H9 (cell line): Measurements from ENCODE around the gene AGGF1. TPM values are rescaled to one million over a fixed set of nuclear protein-coding genes. Genes with fewer than 3 reads are reported as not detected.

Experiments
- DNase-seq: peaks from one replicate; pipeline ENCODE4 v3.0.0-alpha.2; 2017
- H2AFZ ChIP-seq: one replicate; pipeline ENCODE4 v1.6.1; 2013; ENCODE audit warnings: mild to moderate bottlenecking, low read length, control low read depth, moderate library complexity
- H2AK5ac ChIP-seq: 2 replicates; pipeline ENCODE4 v1.6.1; 2013; ENCODE audit warnings: low read length, control low read depth, mixed read lengths; ENCODE audit not compliant: insufficient read length
- H2BK120ac ChIP-seq: one replicate; pipeline ENCODE4 v1.6.1; 2013; ENCODE audit warnings: low read depth, mild to moderate bottlenecking, low read length, control low read depth, inconsistent platforms; ENCODE audit not compliant: poor library complexity, severe bottlenecking
- H2BK12ac ChIP-seq: 2 replicates; pipeline ENCODE4 v1.6.1; 2013; ENCODE audit warnings: low read length, control low read depth, mixed read lengths, low read depth; ENCODE audit not compliant: insufficient read length
- H2BK15ac ChIP-seq: 2 replicates; pipeline ENCODE4 v1.6.1; 2013; ENCODE audit warnings: low read depth, low read length, control low read depth
- H2BK20ac ChIP-seq: one replicate; pipeline ENCODE4 v1.6.1; 2013; ENCODE audit warnings: low read depth, mild to moderate bottlenecking, low read length, control low read depth, inconsistent platforms; ENCODE audit not compliant: poor library complexity, severe bottlenecking
- H2BK5ac ChIP-seq: 2 replicates; pipeline ENCODE4 v1.6.1; 2013; ENCODE audit warnings: low read length, control low read depth, mixed read lengths; ENCODE audit not compliant: insufficient read length
- H3K14ac ChIP-seq: 2 replicates; pipeline ENCODE4 v1.6.1; 2013; ENCODE audit warnings: low read length, control low read depth; ENCODE audit not compliant: insufficient read depth
- H3K18ac ChIP-seq: 2 replicates; pipeline ENCODE4 v1.6.1; 2013; ENCODE audit warnings: low read depth, mild to moderate bottlenecking, mixed read lengths, low read length, control low read depth; ENCODE audit not compliant: insufficient read length
- H3K23ac ChIP-seq: 2 replicates; pipeline ENCODE4 v1.6.1; 2013; ENCODE audit warnings: low read length, control low read depth, mixed read lengths, low read depth; ENCODE audit not compliant: insufficient read length
- H3K23me2 ChIP-seq: 2 replicates; pipeline ENCODE4 v1.6.1; 2013; ENCODE audit warnings: low read depth, mild to moderate bottlenecking, mixed read lengths, low read length, control low read depth; ENCODE audit not compliant: insufficient read length, poor library complexity, severe bottlenecking
- H3K27ac ChIP-seq: 2 replicates; pipeline ENCODE4 v1.5.1; 2013; ENCODE audit warnings: low read length, control low read depth, mixed read lengths, low read depth; ENCODE audit not compliant: insufficient read length
- H3K27me3 ChIP-seq: 2 replicates; pipeline ENCODE4 v1.6.1; 2013; ENCODE audit warnings: low read length, control low read depth, inconsistent platforms; ENCODE audit not compliant: insufficient read depth
- H3K4ac ChIP-seq: 2 replicates; pipeline ENCODE4 v1.6.1; 2013; ENCODE audit warnings: low read depth, mild to moderate bottlenecking, control low read depth, inconsistent platforms, low read length, moderate library complexity
- H3K4me1 ChIP-seq: 2 replicates; pipeline ENCODE4 v1.6.1; 2013; ENCODE audit warnings: low read length, control low read depth, inconsistent platforms; ENCODE audit not compliant: insufficient read depth
- H3K4me2 ChIP-seq: 2 replicates; pipeline ENCODE4 v1.6.1; 2013; ENCODE audit warnings: low read length, control low read depth, mixed read lengths; ENCODE audit not compliant: insufficient read length, insufficient read depth
- H3K56ac ChIP-seq: 2 replicates; pipeline ENCODE4 v1.6.1; 2013; ENCODE audit warnings: low read depth, mild to moderate bottlenecking, mixed read lengths, low read length, control low read depth; ENCODE audit not compliant: insufficient read length
- H3K79me1 ChIP-seq: 2 replicates; pipeline ENCODE4 v1.6.1; 2013; ENCODE audit warnings: low read depth, mild to moderate bottlenecking, moderate library complexity, low read length, control low read depth, inconsistent platforms; ENCODE audit not compliant: insufficient read depth, poor library complexity, severe bottlenecking
- H3K79me2 ChIP-seq: 2 replicates; pipeline ENCODE4 v1.6.1; 2013; ENCODE audit warnings: low read length, control low read depth, inconsistent platforms; ENCODE audit not compliant: insufficient read depth
- H3K9ac ChIP-seq: 2 replicates; pipeline ENCODE4 v1.6.1; 2013; ENCODE audit warnings: low read length, control low read depth, mixed read lengths; ENCODE audit not compliant: insufficient read length; ENCODE audit errors: extremely low read depth
- H3K9me3 ChIP-seq: one replicate; pipeline ENCODE4 v1.6.1; 2013; ENCODE audit warnings: low read depth, low read length, inconsistent platforms; ENCODE audit not compliant: control insufficient read depth
- H3T11ph ChIP-seq: one replicate; pipeline ENCODE4 v1.6.1; 2013; ENCODE audit warnings: mild to moderate bottlenecking, low read length, control low read depth, inconsistent platforms
- H4K20me1 ChIP-seq: one replicate; pipeline ENCODE4 v1.6.1; 2013; ENCODE audit not compliant: control insufficient read depth, insufficient read length, insufficient read depth
- H4K5ac ChIP-seq: 2 replicates; pipeline ENCODE4 v1.6.1; 2013; ENCODE audit warnings: low read depth, mild to moderate bottlenecking, mixed read lengths, low read length, control low read depth; ENCODE audit not compliant: insufficient read length
- H4K8ac ChIP-seq: replicated peaks from 2 replicates; pipeline ENCODE4 v1.6.1; 2013; ENCODE audit warnings: low read length, control low read depth, mixed read lengths, low read depth; ENCODE audit not compliant: insufficient read length
- H4K91ac ChIP-seq: 2 replicates; pipeline ENCODE4 v1.6.1; 2013; ENCODE audit warnings: low read depth, mild to moderate bottlenecking, moderate library complexity, mixed read lengths, low read length, control low read depth; ENCODE audit not compliant: insufficient read length
- H3K27ac Mint-ChIP-seq, 3 experiments: 2 replicates in 2 of 3; 3 replicates in 1 of 3; pipeline ENCODE4 v1.8.0; 2020 to 2021; ENCODE audit warnings: mixed read lengths in 3 of 3, mild to moderate bottlenecking in 1 of 3, moderate library complexity in 1 of 3
- H3K27me3 Mint-ChIP-seq: 2 replicates; pipeline ENCODE4 v1.8.0; 2021; ENCODE audit warnings: low read depth, mild to moderate bottlenecking, moderate library complexity, mixed read lengths
- H3K36me3 Mint-ChIP-seq, 3 experiments: 2 replicates in 2 of 3; 3 replicates in 1 of 3; pipeline ENCODE4 v1.8.0; 2020 to 2021; ENCODE audit warnings: low read depth in 3 of 3, mixed read lengths in 3 of 3; ENCODE audit not compliant: insufficient read depth in 1 of 3
- H3K4me1 Mint-ChIP-seq, 2 experiments: 2 replicates each; pipeline ENCODE4 v1.8.0; 2020; ENCODE audit warnings: mixed read lengths in 2 of 2
- H3K4me3 Mint-ChIP-seq, 2 experiments: 2 replicates in 1 of 2; 3 replicates in 1 of 2; pipeline ENCODE4 v1.8.0; 2020 to 2021; ENCODE audit warnings: mild to moderate bottlenecking in 2 of 2, mixed read lengths in 2 of 2, moderate library complexity in 1 of 2
- H3K9me3 Mint-ChIP-seq, 2 experiments: 2 replicates in 1 of 2; 3 replicates in 1 of 2; pipeline ENCODE4 v1.8.0; 2020; ENCODE audit warnings: mild to moderate bottlenecking in 2 of 2, mixed read lengths in 2 of 2, moderate library complexity in 1 of 2
- WGBS: extraction: QIAGEN DNeasy Blood & Tissue Kit; methylation state at CpG from one replicate; pipeline ENCODE4 v1.1.7; 2013; ENCODE audit warnings: missing lambda C conversion rate, low lambda C conversion rate, mixed read lengths; ENCODE audit not compliant: insufficient read length; ENCODE audit errors: extremely low coverage; 5-methylcytosine and 5-hydroxymethylcytosine counted together
- total RNA-seq: library from RNA; stranded (reverse); gene quantifications from 2 replicates; pipeline ENCODE4 v1.2.1, GENCODE V29; 2021
- TF ChIP-seq, protein P1 (sequence below): fragments of 200-600 bp; sonication (generic); conservative IDR thresholded peaks from 3 replicates; pipeline ENCODE4 v1.8.0; 2021; ENCODE audit warnings: antibody characterized with exemption, mild to moderate bottlenecking

Gene AGGF1
- total RNA-seq, 1 experiment from 2014 or later: 13.6 TPM

DNA sequence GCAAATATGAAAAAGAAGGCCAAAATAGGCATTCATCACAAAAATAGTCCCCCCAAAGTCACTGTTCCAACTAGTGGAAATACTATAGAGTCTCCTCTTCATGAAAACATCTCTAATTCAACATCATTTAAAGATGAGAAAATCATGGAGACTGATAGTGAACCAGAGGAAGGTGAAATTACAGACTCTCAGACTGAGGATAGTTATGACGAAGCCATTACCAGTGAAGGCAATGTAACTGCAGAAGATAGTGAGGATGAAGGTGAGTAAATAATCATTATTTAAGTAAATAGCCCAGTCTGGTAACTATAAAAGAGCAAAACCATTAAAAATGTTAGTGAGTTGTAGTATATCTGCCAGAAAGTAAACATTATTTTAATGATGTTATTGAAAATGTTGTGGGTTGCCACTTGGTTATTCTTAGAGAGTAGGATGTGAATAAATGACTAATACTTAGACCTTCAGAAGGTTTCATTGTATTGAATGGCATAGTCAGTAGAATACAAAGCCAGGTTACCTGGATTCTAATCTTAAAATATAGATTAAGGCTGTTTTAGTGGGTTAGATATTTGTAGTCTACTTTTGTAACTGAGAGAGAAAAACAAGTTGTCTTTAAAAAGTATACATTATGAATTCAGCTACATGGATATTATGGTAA, 16.3 kb downstream of the AGGF1 start:
- no peak overlapping the region for H3K4me2 ChIP-seq
- H2AK5ac ChIP-seq: no peak overlapping the region
- H3K27ac Mint-ChIP-seq: no peak overlapping the region
- no peak overlapping the region for H4K5ac ChIP-seq
- no peak overlapping the region for H2BK12ac ChIP-seq
- H3K9me3 ChIP-seq: no peaks in the 10 kb centered on the region
- peaks cover 12 to 53% (median 46%) of the 10 kb centered on the region in 3 experiments for H3K36me3 Mint-ChIP-seq
- H3K27me3 ChIP-seq: no peaks in the 10 kb centered on the region
- no peak overlapping the region for H3K27ac ChIP-seq
- no CpG with 5 or more reads among the region's 1 CpG for WGBS
- no peaks in the 10 kb centered on the region for H3K27me3 Mint-ChIP-seq
- TF ChIP-seq, protein P1, sequence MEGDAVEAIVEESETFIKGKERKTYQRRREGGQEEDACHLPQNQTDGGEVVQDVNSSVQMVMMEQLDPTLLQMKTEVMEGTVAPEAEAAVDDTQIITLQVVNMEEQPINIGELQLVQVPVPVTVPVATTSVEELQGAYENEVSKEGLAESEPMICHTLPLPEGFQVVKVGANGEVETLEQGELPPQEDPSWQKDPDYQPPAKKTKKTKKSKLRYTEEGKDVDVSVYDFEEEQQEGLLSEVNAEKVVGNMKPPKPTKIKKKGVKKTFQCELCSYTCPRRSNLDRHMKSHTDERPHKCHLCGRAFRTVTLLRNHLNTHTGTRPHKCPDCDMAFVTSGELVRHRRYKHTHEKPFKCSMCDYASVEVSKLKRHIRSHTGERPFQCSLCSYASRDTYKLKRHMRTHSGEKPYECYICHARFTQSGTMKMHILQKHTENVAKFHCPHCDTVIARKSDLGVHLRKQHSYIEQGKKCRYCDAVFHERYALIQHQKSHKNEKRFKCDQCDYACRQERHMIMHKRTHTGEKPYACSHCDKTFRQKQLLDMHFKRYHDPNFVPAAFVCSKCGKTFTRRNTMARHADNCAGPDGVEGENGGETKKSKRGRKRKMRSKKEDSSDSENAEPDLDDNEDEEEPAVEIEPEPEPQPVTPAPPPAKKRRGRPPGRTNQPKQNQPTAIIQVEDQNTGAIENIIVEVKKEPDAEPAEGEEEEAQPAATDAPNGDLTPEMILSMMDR: no peak
- no peak overlapping the region for H4K8ac ChIP-seq
- no peaks in the 10 kb centered on the region for H3K79me1 ChIP-seq
- no peak overlapping the region for H2BK120ac ChIP-seq
- H3T11ph ChIP-seq: no peak overlapping the region
- no peaks in the 10 kb centered on the region for H3K4me1 Mint-ChIP-seq
- H3K23me2 ChIP-seq: no peaks in the 10 kb centered on the region
- H3K18ac ChIP-seq: no peak overlapping the region
- H2AFZ ChIP-seq: no peak overlapping the region
- peaks cover 7 to 9% of the 10 kb centered on the region in 2 experiments for H3K9me3 Mint-ChIP-seq
- no peak overlapping the region for H4K91ac ChIP-seq
- no peak overlapping the region for H3K56ac ChIP-seq
- no peak overlapping the region for H3K4ac ChIP-seq
- no peaks in the 10 kb centered on the region for H4K20me1 ChIP-seq
- H3K79me2 ChIP-seq: no peaks in the 10 kb centered on the region
- no peak overlapping the region for H3K4me3 Mint-ChIP-seq
- H3K9ac ChIP-seq: no peak overlapping the region
- no peak overlapping the region for H2BK15ac ChIP-seq
- no peak for DNase-seq
- no peak overlapping the region for H2BK5ac ChIP-seq
- H3K23ac ChIP-seq: no peak overlapping the region
- H2BK20ac ChIP-seq: no peak overlapping the region
- no peaks in the 10 kb centered on the region for H3K4me1 ChIP-seq
- H3K14ac ChIP-seq: no peak overlapping the region
